ENCODE measurements around the gene PIBF1.
A peak's percentile ranks its signal among the peaks of the same experiment; 100 is the strongest.
"Not testable (repeated sequence)": the region's sequence is repeated elsewhere in the genome, so short reads cannot be mapped to it uniquely, and the experiment has no call there.

Gene PIBF1

GRCh38 chr13:73038064-73038463 lies 256.1 kb downstream of the PIBF1 start:
- Histone ChIP-seq H3K9me3 (ENCODE audit: control insufficient read depth, insufficient read depth, low read length) (no peaks in the 10 kb centered on the region), H3K36me3 (ENCODE audit: insufficient read depth, low read length) (no peaks in the 10 kb centered on the region), H3K9ac (ENCODE audit: low read depth, low read length) (no peak overlapping the region), H3K4me1 (ENCODE audit: insufficient read depth, low read length) (peaks cover 16% of the 10 kb centered on the region)

GRCh38 chr13:73039201-73040108 lies 257.5 kb downstream of the PIBF1 start:
- Histone ChIP-seq H3K9ac (ENCODE audit: low read depth, low read length) (no peak overlapping the region), H3K4me1 (ENCODE audit: insufficient read depth, low read length) (peaks cover 16% of the 10 kb centered on the region), H3K9me3 (ENCODE audit: control insufficient read depth, insufficient read depth, low read length) (no peaks in the 10 kb centered on the region), H3K36me3 (ENCODE audit: insufficient read depth, low read length) (no peaks in the 10 kb centered on the region)

DNA sequence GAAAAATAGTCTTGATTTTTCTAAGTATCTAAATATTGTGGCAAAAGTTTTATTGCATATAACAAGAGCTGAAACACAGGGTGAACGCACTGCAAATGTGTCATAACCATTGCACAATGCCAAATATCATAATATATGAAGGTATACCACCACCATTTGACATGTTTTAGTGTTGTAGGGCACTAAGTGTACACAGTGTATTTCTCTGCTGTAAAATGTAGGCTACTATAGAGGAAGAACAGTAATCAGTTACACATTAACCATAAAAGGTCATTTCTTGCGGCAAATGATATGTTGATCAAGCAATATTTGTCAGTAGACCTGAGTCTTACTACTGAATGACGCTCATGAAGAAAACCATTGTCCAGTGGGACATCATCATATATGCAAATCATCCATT lies 258.6 kb downstream of the PIBF1 start:
- no peaks in the 10 kb centered on the region for H3K36me3 ChIP-seq (ENCODE audit: insufficient read depth, low read length)
- H3K9me3 ChIP-seq (ENCODE audit: control insufficient read depth, insufficient read depth, low read length), result no peaks in the 10 kb centered on the region

DNA sequence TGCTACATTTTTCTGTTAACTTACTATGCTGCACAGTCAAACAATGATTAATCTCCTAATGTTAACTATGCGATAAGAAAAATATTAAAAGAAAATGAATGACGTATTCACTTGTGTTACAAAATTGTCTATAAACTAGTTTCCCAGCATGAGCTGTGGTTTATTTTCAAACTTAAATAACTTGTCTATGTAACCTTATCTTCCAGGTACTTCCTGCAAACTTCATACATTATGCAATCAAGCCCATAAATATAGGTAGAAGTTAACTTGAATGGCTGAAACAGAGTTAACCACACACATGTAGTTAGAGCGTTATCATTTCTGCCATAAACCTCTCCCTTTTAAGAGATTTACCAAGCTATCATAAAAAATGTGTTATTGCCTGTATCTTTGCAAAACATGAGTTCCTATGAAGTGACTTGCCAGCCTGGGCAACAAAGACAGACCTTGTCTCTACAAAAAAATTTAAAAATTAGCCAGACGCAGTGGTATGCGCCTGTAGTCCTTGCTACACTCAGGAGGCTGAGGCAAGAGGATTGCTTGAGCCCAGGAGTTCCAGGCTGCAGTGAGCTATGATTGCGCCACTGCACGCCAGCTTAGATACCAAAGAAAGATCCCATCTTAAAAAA lies 259.1 kb downstream of the PIBF1 start:
- no peak overlapping the region for H3K9ac ChIP-seq (ENCODE audit: low read depth, low read length)
- peaks cover 12% of the 10 kb centered on the region for H3K4me1 ChIP-seq (ENCODE audit: insufficient read depth, low read length)

More for the DNA sequence above, 258.6 kb downstream of the PIBF1 start:
- H3K9ac ChIP-seq (ENCODE audit: low read depth, low read length), result no peak overlapping the region
- H3K4me1 ChIP-seq (ENCODE audit: insufficient read depth, low read length), result peaks cover 12% of the 10 kb centered on the region

GRCh38 chr13:73045031-73045430 lies 263.1 kb downstream of the PIBF1 start:
- no peaks in the 10 kb centered on the region for H3K36me3 ChIP-seq (ENCODE audit: insufficient read depth, low read length)
- no peaks in the 10 kb centered on the region; the same call in 1 of the 2 replicates for H3K4me1 ChIP-seq (ENCODE audit: insufficient read depth, low read length)
- no peaks in the 10 kb centered on the region for H3K9me3 ChIP-seq (ENCODE audit: control insufficient read depth, insufficient read depth, low read length)
- no peak overlapping the region for H3K9ac ChIP-seq (ENCODE audit: low read depth, low read length)

More for the DNA sequence above, 259.1 kb downstream of the PIBF1 start:
- Histone ChIP-seq H3K9me3 (ENCODE audit: control insufficient read depth, insufficient read depth, low read length) (no peaks in the 10 kb centered on the region), H3K36me3 (ENCODE audit: insufficient read depth, low read length) (no peaks in the 10 kb centered on the region)

GRCh38 chr13:73048615-73049014 lies 266.7 kb downstream of the PIBF1 start:
- H3K4me1 ChIP-seq (ENCODE audit: insufficient read depth, low read length); H3K9ac ChIP-seq (ENCODE audit: low read depth, low read length); H3K36me3 ChIP-seq (ENCODE audit: insufficient read depth, low read length): not testable (repeated sequence)

GRCh38 chr13:73054712-73055111 lies 272.8 kb downstream of the PIBF1 start:
- Histone ChIP-seq H3K9ac (ENCODE audit: low read depth, low read length) (no peak overlapping the region), H3K4me1 (ENCODE audit: insufficient read depth, low read length) (peaks cover 23% of the 10 kb centered on the region), H3K36me3 (ENCODE audit: insufficient read depth, low read length) (no peaks in the 10 kb centered on the region), H3K9me3 (ENCODE audit: control insufficient read depth, insufficient read depth, low read length) (no peaks in the 10 kb centered on the region)

More at GRCh38 chr13:73048615-73049014, 266.7 kb downstream of the PIBF1 start:
- H3K9me3 ChIP-seq (ENCODE audit: control insufficient read depth, insufficient read depth, low read length), result not testable (repeated sequence)

- no peak overlapping the region for H3K9ac ChIP-seq (ENCODE audit: low read depth, low read length)
Observed at GRCh38 chr13:73055813-73056564, 274.1 kb downstream of the PIBF1 start.

DNA sequence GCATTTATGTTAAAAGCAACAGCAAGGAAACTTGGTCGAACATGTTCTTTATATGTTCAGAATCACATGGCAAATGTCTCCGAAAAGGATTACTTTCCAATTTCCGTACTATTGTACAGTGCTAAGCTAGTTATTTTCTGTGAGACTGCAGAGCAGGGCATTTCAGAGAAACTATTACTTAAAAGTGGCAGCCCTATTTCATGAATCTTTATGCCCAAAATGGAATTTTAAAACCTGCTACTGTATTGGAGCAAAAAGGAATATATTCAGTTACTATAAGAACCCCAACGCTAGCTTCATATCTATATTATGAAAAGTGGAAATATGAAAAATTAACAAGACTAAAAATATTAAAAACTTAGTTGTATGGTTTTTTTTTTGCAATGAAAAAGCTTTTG lies 274.6 kb downstream of the PIBF1 start:
- Histone ChIP-seq H3K36me3 (ENCODE audit: insufficient read depth, low read length) (no peaks in the 10 kb centered on the region), H3K4me1 (ENCODE audit: insufficient read depth, low read length) (peaks cover 26% of the 10 kb centered on the region), H3K9me3 (ENCODE audit: control insufficient read depth, insufficient read depth, low read length) (no peaks in the 10 kb centered on the region), H3K9ac (ENCODE audit: low read depth, low read length) (no peak overlapping the region)

More at GRCh38 chr13:73055813-73056564, 274.1 kb downstream of the PIBF1 start:
- peaks cover 23% of the 10 kb centered on the region for H3K4me1 ChIP-seq (ENCODE audit: insufficient read depth, low read length)
- no peaks in the 10 kb centered on the region for H3K9me3 ChIP-seq (ENCODE audit: control insufficient read depth, insufficient read depth, low read length)
- H3K36me3 ChIP-seq (ENCODE audit: insufficient read depth, low read length), result no peaks in the 10 kb centered on the region

DNA sequence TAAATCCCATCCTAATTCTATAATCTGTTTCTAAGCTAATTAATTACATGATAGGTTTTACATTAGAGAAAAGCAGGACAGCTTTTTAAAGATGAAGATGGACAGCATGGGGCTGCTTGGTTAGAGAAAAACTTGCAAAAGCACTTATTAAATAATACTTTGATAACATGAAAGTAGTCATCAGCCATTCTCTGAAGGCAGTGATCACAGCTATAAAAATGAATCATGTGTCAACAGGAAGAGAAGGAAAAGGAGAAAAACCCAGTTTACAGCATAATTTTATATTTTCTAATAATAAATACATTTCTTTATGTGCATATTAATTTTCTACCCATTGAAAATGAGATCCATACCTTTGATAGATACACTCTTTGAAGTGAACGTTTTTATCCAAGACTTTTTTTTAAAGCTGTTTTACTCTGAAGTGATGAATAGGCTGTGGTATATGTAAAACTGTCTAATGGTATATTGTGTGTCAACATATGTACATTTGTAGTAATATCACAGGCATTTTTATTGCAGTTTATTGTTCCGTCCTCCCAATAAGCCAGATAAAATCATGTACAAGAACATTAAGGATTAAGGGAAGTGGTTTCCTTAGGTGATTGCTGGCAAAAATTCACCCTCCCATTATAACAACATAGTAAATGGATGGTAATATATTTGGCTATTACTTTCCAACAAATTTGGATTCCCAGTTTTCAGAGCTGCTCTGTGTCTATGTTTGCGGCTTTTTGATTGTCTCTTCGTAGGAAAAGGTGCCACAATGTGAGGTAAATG lies 275.5 kb downstream of the PIBF1 start:
- Histone ChIP-seq H3K4me1 (ENCODE audit: insufficient read depth, low read length) (peaks cover 32% of the 10 kb centered on the region), H3K9ac (ENCODE audit: low read depth, low read length) (peak overlapping the region; percentile 86; the same call in 1 of the 2 replicates), H3K36me3 (ENCODE audit: insufficient read depth, low read length) (peaks cover 3% of the 10 kb centered on the region), H3K9me3 (ENCODE audit: control insufficient read depth, insufficient read depth, low read length) (no peaks in the 10 kb centered on the region)

- peaks cover 32% of the 10 kb centered on the region for H3K4me1 ChIP-seq (ENCODE audit: insufficient read depth, low read length)
- peaks cover 5% of the 10 kb centered on the region for H3K36me3 ChIP-seq (ENCODE audit: insufficient read depth, low read length)
- peak overlapping the region; percentile 86; the same call in 1 of the 2 replicates for H3K9ac ChIP-seq (ENCODE audit: low read depth, low read length)
- no peaks in the 10 kb centered on the region for H3K9me3 ChIP-seq (ENCODE audit: control insufficient read depth, insufficient read depth, low read length)
Observed at GRCh38 chr13:73058064-73058313, 276.1 kb downstream of the PIBF1 start.

- H3K4me1 ChIP-seq (ENCODE audit: insufficient read depth, low read length), result peaks cover 36% of the 10 kb centered on the region
- peak overlapping the region; percentile 86 for H3K9ac ChIP-seq (ENCODE audit: low read depth, low read length)
- peaks cover 5% of the 10 kb centered on the region for H3K36me3 ChIP-seq (ENCODE audit: insufficient read depth, low read length)
- no peaks in the 10 kb centered on the region for H3K9me3 ChIP-seq (ENCODE audit: control insufficient read depth, insufficient read depth, low read length)
Observed at GRCh38 chr13:73058432-73058735, 276.5 kb downstream of the PIBF1 start.

- H3K4me1 ChIP-seq (ENCODE audit: insufficient read depth, low read length), result peaks cover 41% of the 10 kb centered on the region
- H3K9ac ChIP-seq (ENCODE audit: low read depth, low read length), result peak within 1 kb of the TSS; percentile 86
- H3K9me3 ChIP-seq (ENCODE audit: control insufficient read depth, insufficient read depth, low read length), result no peaks in the 10 kb centered on the region
- H3K36me3 ChIP-seq (ENCODE audit: insufficient read depth, low read length), result peaks cover 5% of the 10 kb centered on the region
Observed at GRCh38 chr13:73058736-73059459, 277.0 kb downstream of the PIBF1 start, which contains the start of gene KLF5. Gene KLF5, plus strand, starts transcription at chr13:73059005. Its CDS starts 323 bp downstream, at chr13:73059328.

Data from ES-I3 (cell line).